HG03060 (cell line): ENCODE measurements around the gene SVEP1.
"Not testable (repeated sequence)": the region's sequence is repeated elsewhere in the genome, so short reads cannot be mapped to it uniquely, and the experiment has no call there.

Source experiments
- ATAC-seq: cut with Tn5 transposase; IDR thresholded peaks from one replicate; pipeline ENCODE4 v1.9.1; 2021; ENCODE audit warnings: low read depth, moderate number of reproducible peaks; ENCODE audit not compliant: unreplicated experiment

Gene SVEP1

GRCh38 chr9:110579034-110579861, at the start of gene SVEP1:
SVEP1 (minus strand) TSS chr9:110579741; CDS start chr9:110579543, 198 bp downstream.
- no peak for ATAC-seq

GRCh38 chr9:110626101-110626829, 46.7 kb upstream of the SVEP1 start:
- ATAC-seq = peak; percentile 96

- peak; percentile 32 for ATAC-seq
Measured at GRCh38 chr9:110623462-110624025, 44.0 kb upstream of the SVEP1 start.

GRCh38 chr9:110622368-110622767, 42.8 kb upstream of the SVEP1 start:
- ATAC-seq = no peak

GRCh38 chr9:110620726-110621125, 41.2 kb upstream of the SVEP1 start:
- ATAC-seq = no peak

- no peak for ATAC-seq
Measured at GRCh38 chr9:110619831-110620230, 40.3 kb upstream of the SVEP1 start.

GRCh38 chr9:110615498-110615897, 36.0 kb upstream of the SVEP1 start:
- no peak for ATAC-seq

GRCh38 chr9:110614576-110614975, 35.0 kb upstream of the SVEP1 start:
- not testable (repeated sequence) for ATAC-seq

- no peak for ATAC-seq
Measured at GRCh38 chr9:110606179-110606790, 26.7 kb upstream of the SVEP1 start.

GRCh38 chr9:110605565-110605964, 26.0 kb upstream of the SVEP1 start:
- ATAC-seq = no peak

GRCh38 chr9:110604171-110604601, 24.6 kb upstream of the SVEP1 start:
- ATAC-seq = no peak

- no peak for ATAC-seq
Measured at GRCh38 chr9:110602281-110602680, 22.7 kb upstream of the SVEP1 start.

- no peak for ATAC-seq
Measured at GRCh38 chr9:110601098-110601497, 21.6 kb upstream of the SVEP1 start.

GRCh38 chr9:110599468-110599867, 19.9 kb upstream of the SVEP1 start:
- ATAC-seq = no peak

- no peak for ATAC-seq
Measured at GRCh38 chr9:110592044-110592830, 12.7 kb upstream of the SVEP1 start.

GRCh38 chr9:110591526-110591925, 12.0 kb upstream of the SVEP1 start:
- ATAC-seq = no peak

GRCh38 chr9:110590816-110591215, 11.3 kb upstream of the SVEP1 start:
- no peak for ATAC-seq

GRCh38 chr9:110588296-110588695, 8.8 kb upstream of the SVEP1 start:
- no peak for ATAC-seq

- ATAC-seq = no peak
Measured at GRCh38 chr9:110583237-110583636, 3.7 kb upstream of the SVEP1 start.

- ATAC-seq = no peak
Measured at GRCh38 chr9:110582156-110582555, 2.6 kb upstream of the SVEP1 start.
